Activated CD8-positive, alpha-beta memory T cell treated with anti-CD3 and anti-CD28 coated beads for 48 hours (primary cell): ENCODE results near the gene DDI2.
"Not testable (repeated sequence)": the region's sequence is repeated elsewhere in the genome, so short reads cannot be mapped to it uniquely, and the experiment has no call there.

Experiments used
- DNase-seq, 3 experiments: peaks; one replicate each; pipeline ENCODE4 v3.0.0-alpha.2; 2020; ENCODE audit warnings: low read depth in 2 of 3, low spot score in 2 of 3

The DDI2 gene

DNA sequence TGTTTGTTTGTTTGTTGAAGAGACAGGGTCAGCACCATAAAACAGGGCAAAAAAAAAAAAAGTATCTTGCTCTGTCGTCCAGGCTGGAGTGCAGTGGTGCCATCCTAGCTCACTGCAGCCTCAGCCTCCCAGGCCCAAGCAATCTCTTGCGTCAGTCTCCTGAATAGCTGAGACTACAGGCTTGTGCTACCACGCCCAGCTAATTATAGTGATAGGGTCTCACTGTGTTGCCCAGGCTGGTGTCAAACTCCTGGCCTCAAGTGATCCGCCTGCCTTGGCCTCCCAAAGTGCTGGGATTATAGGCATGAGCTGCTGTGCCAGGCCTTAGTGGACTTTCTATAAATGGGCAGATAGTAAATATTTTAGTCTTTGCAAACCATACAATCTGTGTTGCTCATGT, 19.2 kb downstream of the DDI2 start:
- no peak for DNase-seq

- no peak for DNase-seq
Observed at GRCh38 chr1:15637826-15638225, 20.6 kb downstream of the DDI2 start.

DNA sequence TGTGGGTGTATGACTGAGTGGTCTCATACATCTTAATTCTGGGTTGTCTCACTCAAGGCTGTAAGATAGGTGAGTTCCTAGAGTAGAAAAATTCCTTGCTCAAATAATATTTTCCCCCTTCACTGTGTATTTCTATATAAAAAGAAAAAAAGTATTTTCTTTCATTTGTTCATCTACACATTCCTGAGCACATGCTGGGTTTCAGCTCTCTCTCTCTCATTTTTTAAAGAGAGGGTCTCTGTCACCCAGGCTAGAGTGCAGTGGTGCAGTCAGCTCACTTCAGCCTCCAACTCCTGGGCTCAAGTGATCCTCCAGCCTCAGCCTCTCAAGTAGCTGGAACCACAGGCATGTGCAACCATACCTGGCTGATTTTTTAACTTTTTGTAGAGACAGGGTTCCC, 22.0 kb downstream of the DDI2 start:
- no peak for DNase-seq

- DNase-seq: no peak
Observed at GRCh38 chr1:15639931-15640330, 22.7 kb downstream of the DDI2 start.

GRCh38 chr1:15640667-15641066, 23.4 kb downstream of the DDI2 start:
- DNase-seq: no peak

DNA sequence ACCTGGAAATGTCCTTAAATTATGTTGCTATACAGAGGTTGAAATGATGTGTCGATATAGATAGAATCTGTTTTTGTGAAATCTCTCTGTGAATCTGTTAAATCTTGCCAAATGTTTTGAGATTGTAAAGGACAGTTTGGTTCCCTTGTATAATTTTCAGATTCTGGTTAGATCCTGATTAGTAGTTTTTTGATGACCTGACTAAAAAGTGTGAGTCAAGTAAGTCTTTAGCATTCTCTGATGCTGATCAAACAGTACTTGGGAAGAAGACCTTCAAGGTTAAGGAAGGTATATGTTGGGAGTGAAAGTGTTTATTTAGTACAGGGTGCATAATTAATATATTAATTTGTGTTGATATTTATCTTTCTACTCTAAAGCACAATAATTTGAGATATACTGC, 32.7 kb downstream of the DDI2 start:
- DNase-seq: no peak

DNA sequence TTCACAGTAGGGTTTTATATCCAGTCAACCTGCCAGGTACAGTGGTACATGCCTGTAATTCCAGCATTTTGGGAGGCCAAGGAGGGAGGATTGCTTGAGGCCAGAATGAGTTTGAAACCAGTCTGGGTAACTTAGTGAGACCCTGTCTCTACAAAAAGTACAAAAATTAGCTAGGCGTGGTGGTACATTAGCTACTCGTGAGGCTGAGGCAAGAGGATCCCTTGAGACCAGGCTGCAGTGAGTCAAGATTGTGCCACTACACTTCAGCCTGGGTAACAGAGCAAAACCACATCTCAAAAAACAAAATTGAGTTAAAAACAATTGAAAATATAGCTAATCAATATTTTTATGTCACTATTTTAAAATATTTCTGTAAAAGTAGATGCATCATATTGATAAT, 33.2 kb downstream of the DDI2 start:
- no peak for DNase-seq

- not testable (repeated sequence) for DNase-seq
Observed at GRCh38 chr1:15652130-15652529, 34.9 kb downstream of the DDI2 start.

DNA sequence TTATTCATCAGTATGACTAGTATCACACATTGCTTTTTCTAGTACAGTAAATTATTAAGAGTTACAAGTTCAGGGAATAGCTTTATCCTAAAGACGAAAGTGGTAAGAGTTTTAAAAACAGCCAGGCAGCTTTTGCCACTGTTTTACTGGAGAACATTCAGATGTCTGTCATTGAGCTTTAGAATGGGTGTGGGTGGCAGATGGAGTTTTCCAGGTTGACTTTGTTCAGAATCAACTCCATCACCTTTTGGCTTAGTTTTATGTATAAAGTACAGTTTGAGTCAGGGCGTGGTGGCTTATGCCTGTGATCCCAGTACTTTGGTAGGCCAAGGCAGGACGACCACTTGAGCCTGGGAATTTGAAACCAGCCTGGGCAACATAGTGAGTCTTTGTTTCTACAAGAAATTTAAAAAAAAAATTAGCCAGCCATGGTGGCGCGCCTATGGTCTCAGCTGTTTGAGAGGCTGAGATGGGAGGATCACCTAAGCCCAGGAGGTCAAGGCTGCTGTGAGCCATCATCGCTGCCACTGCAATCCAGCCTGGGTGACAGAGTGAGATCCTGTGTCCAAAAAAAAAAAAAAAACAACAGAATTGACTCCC, 36.9 kb downstream of the DDI2 start:
- DNase-seq: no peak

GRCh38 chr1:15656464-15656863, 39.2 kb downstream of the DDI2 start:
- no peak for DNase-seq

DNA sequence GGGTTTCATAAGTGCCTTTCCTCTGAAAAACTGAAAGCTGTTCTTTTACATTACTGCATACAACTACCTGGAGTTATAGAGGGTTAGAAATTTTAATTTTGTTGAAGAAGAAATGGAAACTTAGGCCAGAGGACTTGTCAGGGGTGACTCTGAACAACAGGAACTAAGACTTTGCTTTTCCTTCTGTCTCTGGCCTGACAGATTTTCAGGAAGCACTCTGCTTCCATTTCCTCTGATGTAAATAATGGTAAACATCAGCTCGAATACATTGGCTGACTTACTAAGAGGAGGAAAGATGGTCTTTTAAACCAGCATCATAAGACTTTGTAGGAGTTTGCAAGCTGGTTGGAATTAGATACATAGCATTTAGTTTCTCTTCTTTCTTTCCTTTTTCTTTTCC, 39.8 kb downstream of the DDI2 start:
- DNase-seq: no peak

DNA sequence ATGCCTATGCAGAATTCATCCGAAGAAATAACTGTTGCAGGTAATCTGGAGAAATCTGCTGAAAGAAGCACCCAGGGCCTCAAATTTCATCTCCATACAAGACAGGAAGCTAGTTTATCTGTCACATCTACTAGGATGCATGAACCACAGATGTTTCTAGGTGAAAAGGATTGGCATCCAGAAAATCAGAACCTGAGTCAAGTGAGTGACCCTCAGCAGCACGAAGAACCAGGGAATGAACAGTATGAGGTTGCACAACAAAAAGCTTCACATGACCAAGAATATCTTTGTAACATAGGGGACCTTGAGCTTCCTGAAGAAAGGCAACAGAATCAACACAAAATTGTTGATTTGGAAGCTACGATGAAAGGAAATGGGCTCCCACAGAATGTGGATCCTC, 42.9 kb downstream of the DDI2 start:
- DNase-seq: no peak

DNA sequence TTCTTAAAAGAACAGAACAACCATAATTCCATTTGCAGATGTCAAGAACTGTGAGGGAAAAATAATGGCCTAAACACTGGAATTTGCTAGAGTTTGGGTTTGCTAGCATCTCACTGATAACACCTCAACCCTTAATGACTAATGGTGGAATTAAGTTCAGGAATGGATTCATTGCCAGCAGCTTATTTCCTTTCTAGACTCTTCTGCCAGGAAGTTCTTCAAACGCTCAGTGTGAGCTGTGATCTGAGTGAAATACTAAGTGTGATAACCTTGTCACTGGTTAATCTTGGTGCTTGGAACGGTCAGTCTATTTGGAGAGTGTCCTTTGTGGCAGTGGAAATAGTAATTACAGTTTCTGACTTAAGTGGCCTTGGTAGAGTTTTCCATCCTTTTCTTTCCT, 45.2 kb downstream of the DDI2 start:
- DNase-seq: no peak

DNA sequence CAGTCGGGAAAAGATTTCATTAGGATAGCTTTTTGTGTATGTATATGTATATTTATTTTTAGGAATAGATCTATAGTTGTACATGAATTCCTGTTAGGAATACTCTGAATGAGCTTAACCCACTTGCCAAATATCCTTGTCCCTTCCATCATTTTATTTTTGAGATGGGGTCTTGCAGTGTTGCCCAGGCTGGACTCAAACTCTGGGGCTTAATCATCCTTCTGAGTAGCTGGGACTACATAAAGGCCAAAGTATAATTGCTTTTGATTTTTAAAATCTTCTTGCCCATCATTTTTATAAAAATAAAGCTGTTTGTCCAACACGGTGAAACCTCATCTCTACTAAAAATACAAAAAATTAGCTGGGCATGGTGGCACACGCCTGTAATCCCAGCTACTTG, 46.7 kb downstream of the DDI2 start:
- DNase-seq: no peak

DNA sequence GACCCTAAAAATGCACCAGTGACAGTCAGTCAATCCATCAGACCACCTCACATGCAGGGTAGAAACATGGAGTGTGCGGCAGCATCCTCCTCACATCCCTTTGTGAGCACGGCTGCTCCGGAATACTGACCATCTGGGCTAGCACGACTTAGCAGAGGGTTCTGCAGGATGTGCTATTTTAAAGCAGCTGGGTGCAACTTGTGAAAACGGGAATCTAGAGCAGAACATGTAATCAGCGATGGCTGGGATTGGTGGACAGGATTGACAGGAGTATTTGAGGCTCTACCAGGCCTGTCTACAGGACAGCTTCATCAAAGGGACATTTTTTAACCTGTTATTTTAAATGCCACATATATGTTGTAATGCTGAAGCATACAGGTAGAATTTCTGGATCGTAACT, 50.1 kb downstream of the DDI2 start:
- DNase-seq: no peak

DNA sequence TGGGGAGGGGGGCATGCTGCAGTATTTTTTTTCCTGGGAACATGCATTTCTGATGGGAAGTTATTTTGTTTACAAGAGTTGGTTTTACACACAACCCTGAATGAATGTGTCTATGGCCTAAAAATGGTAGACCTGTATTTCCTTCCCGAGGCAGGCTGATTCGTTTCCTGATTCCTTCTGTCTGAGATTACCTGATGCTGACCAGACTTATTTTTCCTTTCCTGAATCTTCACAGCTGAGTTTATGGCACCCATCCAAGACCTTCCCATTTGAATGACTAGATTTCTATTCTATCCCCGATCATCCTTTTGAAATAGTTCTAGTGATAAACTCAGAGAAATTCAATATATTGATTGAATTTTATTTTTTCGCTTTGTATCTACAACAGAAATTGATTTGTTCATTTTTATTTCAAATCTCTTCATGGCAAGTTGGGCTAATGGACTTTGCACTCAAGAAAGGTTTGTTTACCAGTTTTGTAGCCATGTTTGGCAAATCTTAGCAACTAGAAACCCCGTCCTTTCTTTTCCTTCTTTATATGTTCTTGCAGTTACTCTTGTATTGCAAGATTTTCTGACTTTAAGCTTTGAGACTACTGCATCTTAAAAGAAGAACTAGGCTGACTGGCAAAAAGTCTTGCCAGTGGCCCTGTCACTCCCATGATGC, 51.0 kb downstream of the DDI2 start:
- DNase-seq: no peak

DNA sequence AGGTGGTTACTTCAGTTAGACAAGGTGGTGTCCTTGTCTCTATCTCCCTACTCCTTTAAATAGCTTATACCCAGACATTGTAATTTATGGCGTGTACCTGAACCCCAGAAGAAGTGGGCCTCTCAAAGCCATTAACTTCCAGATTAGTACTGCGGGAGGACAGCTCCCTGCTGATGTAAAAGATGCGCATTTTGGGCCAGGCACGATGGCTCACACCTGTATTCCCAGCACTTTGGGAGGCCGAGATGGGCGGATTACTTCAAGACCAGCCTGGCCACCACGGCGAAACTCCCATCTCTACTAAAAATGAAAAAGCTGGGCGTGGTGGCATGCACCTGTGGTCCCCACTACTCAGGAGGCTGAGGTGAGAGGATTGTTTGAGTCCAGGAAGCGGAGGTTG, 51.8 kb downstream of the DDI2 start:
- no peak for DNase-seq

DNA sequence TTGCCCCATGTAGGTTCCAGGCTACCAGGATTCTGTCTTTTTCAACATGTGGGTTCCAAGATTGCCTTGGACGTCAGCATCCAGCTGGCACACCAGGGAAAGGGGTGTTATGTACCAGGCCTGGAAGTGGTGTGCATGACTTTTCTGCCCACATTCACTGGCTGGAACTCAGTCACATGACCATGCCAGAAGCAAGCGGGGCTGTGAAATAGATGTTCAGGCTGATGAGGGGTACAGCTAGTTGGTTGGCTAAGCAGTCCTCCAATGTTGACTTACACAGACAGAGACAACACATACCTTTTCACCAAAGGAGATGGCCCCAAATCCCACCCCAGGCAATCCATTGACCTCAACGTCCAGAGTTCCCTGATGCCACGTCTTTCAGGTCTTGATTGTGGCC, 52.6 kb downstream of the DDI2 start:
- DNase-seq: no peak

- DNase-seq: no peak
Observed at GRCh38 chr1:15671430-15671829, 54.2 kb downstream of the DDI2 start.

GRCh38 chr1:15674386-15675159, 57.3 kb downstream of the DDI2 start:
- no peak for DNase-seq

GRCh38 chr1:15676010-15676409, 58.8 kb downstream of the DDI2 start:
- no peak for DNase-seq
